CD1c-positive myeloid dendritic cell (primary cell): ENCODE measurements around the gene RAB5IF.
"Not testable (repeated sequence)": the region's sequence is repeated elsewhere in the genome, so short reads cannot be mapped to it uniquely, and the experiment has no call there.

Experiments
- DNase-seq: peaks from one replicate; pipeline ENCODE4 v3.0.0-alpha.2; 2016; ENCODE audit errors: extremely low spot score

Gene RAB5IF, protein sequence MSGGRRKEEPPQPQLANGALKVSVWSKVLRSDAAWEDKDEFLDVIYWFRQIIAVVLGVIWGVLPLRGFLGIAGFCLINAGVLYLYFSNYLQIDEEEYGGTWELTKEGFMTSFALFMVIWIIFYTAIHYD

GRCh38 chr20:36605399-36606157 lies at the start of gene RAB5IF:
TSS of gene RAB5IF (plus strand) at chr20:36605779. CDS start at chr20:36605952, 173 bp downstream.
- DNase-seq = peak; percentile 100

DNA sequence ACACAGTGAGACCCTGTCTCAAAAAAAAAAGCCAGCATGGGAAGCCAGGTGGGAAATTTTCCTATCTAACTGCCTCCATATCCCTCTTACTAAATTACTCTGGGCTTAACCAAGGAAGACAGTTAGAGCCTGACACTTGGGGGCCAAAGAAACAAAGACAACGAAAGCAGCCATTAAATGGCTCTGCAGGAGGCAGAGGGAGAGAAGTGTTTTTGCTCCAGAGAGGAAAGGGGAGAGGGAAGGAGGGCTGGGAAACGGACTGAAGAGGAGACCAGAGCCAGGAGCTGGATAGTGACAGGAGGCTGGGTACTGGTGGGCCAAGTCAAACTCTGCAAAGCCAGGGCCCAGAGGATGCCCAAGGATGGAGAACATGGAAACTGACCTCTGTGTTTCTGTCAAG lies 42.9 kb upstream of the RAB5IF start:
- DNase-seq = no peak

GRCh38 chr20:36563374-36563773 lies 42.2 kb upstream of the RAB5IF start:
- DNase-seq = no peak

DNA sequence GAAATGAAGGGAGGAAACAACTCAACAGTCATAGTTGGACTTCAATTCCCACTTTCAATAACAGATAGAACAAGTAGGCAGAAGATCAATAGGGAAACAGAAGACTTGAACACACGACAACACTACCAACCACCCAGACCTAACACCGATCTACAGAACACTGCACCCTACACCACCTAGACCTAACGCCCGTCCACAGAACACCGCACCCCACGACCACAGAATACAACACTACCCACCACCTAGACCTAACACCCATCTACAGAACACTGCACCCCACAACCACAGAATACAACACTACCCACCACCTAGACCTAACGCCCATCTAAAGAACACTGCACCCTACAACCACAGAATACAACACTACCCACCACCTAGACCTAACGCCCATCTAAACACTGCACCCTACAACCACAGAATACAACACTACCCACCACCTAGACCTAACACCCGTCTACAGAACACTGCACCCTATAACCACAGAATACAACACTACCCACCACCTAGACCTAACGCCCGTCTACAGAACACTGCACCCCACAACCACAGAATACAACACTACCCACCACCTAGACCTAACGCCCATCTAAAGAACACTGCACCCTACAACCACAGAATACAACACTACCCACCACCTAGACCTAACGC lies 41.4 kb upstream of the RAB5IF start:
- not testable (repeated sequence) for DNase-seq

GRCh38 chr20:36564726-36565121 lies 40.9 kb upstream of the RAB5IF start:
- DNase-seq = not testable (repeated sequence)

DNA sequence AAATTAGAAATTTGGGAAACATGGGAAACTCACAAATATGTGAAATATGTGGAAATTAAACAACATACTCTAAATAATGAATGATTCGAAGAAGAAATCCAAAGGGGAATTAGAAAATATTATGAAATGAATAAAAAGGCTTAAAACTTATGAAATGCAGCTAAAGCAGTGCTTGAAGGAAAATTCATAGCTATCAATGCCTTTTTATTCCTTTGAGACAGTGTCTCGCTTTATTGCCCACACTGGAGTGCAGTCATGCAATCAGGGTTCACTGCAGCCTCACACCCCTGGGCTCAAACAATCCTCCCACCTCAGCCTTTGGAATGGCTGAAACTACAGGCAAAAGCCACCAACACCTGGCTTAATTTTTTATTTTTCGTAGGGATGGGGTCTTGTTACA lies 40.1 kb upstream of the RAB5IF start:
- DNase-seq = no peak

- DNase-seq = no peak
Measured at GRCh38 chr20:36569847-36570429, 35.6 kb upstream of the RAB5IF start.

DNA sequence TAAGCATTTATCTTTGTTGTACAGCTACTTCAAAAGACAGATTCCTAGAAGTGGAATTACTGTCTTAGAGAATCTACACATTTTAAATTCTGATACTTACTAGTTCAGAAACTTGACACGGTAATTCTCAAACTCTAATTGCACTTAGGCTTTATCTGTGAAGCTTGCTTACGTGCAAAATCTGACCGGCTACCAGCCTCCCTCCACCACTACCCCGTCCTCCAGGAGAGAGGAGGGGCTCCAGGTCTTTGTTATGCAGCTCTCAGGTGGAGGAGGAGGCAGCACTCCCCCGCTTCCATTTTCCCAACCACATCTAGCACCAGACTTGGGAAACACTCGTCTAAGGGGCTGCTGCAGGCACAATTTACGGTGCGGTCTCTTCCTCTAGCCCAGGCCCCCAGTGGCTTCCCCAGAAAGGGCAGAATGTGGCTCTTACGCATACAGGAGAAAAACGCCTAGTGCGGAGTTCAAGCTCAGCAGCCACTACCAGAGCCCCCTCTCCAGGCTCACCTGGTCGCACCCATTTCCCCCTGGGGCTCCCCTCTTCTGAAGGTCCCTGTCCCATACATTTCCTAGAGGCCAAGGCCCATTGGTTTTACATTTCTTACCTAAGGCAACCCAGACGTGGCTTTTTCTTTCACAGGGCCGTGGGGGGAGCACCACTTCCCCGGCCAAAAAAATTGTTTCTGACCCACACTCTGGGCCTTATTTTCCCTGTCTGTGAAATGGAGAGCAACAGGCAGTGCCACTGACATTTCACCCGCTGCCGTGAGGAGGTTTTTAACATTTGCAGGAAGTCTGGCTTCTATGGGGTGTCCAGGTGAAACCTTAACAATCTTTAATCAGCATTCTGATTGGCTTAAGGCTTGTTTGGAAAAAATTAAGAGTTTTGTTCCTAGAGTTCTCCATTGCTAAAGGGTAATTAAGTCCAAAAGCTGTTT lies 33.7 kb upstream of the RAB5IF start:
- DNase-seq = no peak

DNA sequence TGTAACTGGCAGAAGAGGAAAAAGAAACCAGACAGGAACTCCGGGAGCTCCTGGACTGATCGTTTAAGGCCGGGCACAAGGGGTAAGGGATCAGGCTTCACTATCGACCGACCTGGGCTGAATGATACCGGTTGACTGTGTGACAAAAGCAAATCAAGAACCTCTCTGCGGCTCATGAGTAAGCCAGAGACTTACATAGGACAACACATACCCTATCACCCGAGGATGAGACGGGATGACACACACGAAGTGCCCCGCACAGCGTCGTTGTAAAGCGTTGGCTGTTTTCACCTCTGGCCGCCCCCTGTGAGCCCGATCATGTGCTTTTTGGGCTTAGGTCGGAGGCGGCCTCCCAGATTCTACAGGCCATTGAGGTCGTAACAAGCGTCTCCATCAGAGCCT lies 32.9 kb upstream of the RAB5IF start:
- DNase-seq = peak; percentile 73

DNA sequence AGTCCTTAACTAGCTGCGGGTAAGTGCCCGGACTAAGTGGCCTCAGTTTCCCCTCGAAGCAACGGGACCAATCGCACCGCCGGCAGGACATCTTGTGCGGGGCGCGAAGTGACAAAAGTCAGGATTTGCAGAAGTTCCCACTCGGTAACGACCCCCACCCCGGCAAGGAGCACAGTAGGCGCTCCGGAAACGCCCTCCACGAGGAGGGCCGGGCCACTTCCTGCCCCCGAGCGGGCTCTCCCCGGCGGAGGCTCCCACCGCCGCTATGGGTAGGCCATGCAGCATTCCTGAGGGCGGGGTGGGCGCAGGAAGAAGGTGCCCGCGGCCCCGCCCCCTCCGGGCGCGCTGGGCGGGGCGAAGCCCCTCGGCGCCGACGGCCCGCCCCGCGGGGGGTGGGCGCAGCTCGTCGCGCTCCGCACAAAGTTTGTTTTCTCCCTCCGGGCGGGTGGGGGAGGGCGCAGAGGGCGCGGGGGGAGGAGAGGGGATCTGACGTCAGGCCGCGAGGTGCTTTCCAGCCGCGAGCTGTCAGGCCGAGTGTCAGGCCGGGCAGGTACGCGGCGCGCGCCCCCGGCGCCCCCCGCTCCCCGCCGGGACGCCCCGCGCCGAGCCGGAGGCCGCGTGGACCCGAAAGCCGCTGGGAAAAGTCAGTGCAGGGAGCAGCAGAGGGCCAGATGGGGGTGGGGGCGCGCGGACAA lies 32.3 kb upstream of the RAB5IF start, which contains the start of gene TGIF2:
Gene TGIF2 (plus strand): TSS at position 495 of the 695 bp plus-strand sequence. CDS start 5,178 bp downstream, outside the sequence.
- DNase-seq = peak; percentile 77

DNA sequence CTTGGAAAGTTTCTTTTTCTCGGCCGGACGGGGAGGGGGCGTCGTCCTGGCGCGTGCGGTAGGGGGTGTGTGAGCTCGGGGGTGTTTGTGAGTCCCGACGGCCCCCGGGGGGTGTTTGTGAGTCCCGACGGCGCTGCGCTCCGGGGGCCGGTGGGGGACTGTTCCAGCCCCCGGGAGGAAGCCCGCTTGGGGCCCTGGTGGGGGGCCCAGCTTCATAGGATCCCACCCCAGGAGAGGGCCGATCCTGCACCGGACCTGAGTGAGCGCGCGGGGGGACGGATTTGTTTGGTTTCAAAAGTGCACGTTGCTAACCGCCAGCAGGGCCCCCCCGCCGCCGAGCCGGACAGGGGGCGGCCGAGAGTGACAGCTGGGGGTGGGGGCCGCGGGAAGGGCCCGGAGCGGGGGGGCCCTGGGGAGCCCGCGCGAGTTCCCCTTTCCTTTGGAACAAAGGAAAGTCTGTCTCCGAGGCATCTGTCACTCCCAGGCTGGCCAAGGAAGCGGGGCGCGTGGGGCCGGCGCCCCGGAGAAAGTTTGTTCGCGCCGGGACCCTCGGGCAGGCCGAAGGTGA lies 31.7 kb upstream of the RAB5IF start:
- DNase-seq = peak; percentile 85

GRCh38 chr20:36574366-36575135 lies 31.0 kb upstream of the RAB5IF start:
- DNase-seq = peak; percentile 66

DNA sequence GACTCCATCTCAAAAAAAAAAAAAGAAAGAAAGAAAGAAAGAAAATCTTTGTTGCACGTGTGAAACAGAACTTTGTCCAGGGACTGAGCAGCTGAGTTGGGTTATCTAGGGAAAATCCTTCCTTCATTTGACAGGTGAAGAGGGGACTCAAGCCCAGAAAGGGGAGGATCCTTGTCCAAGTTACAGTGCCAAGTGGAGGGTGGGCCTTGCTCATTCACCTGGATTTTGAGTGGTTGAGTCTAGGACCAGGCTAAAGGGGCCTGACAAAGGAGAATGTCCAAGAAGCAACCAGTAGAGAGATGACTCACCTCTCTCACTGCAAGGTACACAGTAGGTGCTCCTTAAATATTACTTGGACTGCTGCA lies 29.5 kb upstream of the RAB5IF start:
- DNase-seq = no peak

- DNase-seq = no peak
Measured at GRCh38 chr20:36578356-36579041, 27.1 kb upstream of the RAB5IF start.

DNA sequence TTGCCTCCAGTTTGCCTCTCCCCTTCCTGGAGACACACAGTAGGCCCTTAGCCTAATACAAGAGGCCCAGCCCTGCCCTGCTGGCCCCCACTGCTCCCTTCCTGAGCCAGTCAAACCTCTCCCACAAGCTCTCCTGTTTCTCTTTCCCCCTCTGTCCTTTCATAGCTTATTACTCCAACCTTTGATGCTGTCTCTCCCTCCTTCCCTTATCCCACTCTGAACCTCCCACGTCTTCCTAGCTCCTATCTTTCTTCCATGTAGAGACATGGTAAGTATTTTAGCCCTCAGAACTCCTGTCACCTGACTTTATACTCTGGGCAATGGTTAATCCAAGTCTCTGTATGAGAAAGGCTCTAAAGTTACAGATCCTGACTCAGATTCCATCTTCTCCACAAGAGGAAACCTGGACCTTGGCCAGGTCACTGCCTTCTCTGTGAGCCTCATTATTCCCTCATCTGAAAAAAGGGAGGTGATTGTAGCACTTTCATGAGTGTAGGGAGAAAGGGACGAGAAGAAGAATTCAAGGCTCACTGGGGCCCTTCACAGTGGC lies 25.5 kb upstream of the RAB5IF start:
- no peak for DNase-seq

GRCh38 chr20:36582322-36582721 lies 23.3 kb upstream of the RAB5IF start:
- DNase-seq = no peak

- no peak for DNase-seq
Measured at GRCh38 chr20:36582821-36583220, 22.8 kb upstream of the RAB5IF start.

- DNase-seq = no peak
Measured at GRCh38 chr20:36584018-36584481, 21.5 kb upstream of the RAB5IF start.
